HCT116 (cell line): Measurements from ENCODE around the gene RIPOR3. TPM values are rescaled to one million over a fixed set of nuclear protein-coding genes. Genes with fewer than 3 reads are reported as not detected.
A peak's percentile ranks its signal among the peaks of the same experiment; 100 is the strongest.
"Not testable (repeated sequence)": the region's sequence is repeated elsewhere in the genome, so short reads cannot be mapped to it uniquely, and the experiment has no call there.

ENCODE experiments used
- ATAC-seq: fragments of 200-7000 bp; cut with Tn5 transposase; 2 replicates; pipeline ENCODE4 v1.9.1; 2020; ENCODE audit warnings: mild to moderate bottlenecking, moderate library complexity
- BruUV-seq: library from RNA; stranded (reverse); fragments of 400-500 nt; replicated peaks from 2 replicates; lab custom pipeline; 2021; lab: Mats Ljungman, UMichigan
- CTCF ChIA-PET: fragments of 300-600 bp; sonication (Branson Sonifier 250); formaldehyde crosslinking; loops from one replicate; lab custom pipeline; 2021; ENCODE audit warnings: antibody characterized with exemption; lab: Charles Lee
- POLR2A ChIA-PET: fragments of 300-600, 350-600 bp; sonication (Branson Sonifier 250); formaldehyde crosslinking; loops from one replicate; lab custom pipeline; 2021; ENCODE audit warnings: antibody characterized with exemption; lab: Charles Lee
- RAD21 ChIA-PET, 2 experiments: fragments of 300-600 bp; sonication (Branson Sonifier 250); formaldehyde crosslinking; loops; one replicate each; lab custom pipeline; 2023; ENCODE audit warnings: low total read pairs in 2 of 2; ENCODE audit not compliant: uncharacterized antibody in 2 of 2, unreplicated experiment in 2 of 2, low non-redundant PET in 1 of 2; lab: Charles Lee
- DNase-seq: peaks from one replicate; pipeline ENCODE4 v3.0.0-alpha.2; 2010; ENCODE audit warnings: low read depth, low spot score
- H2AFZ ChIP-seq: fragments of 200-600 bp; shearing (Covaris generic), sonication (generic); 2 replicates; pipeline ENCODE4 v1.6.1; 2017; ENCODE audit warnings: low read depth, mixed run types, mixed read lengths, antibody characterized with exemption, low read length; ENCODE audit not compliant: poor library complexity, severe bottlenecking
- H3K27ac ChIP-seq: 2 replicates; pipeline ENCODE4 v1.5.1; 2012; ENCODE audit warnings: low read depth, low read length
- H3K27me3 ChIP-seq: fragments of 200-600 bp; sonication (generic); 2 replicates; pipeline ENCODE4 v1.6.1; 2016; ENCODE audit warnings: mixed run types, low read length, mixed read lengths; ENCODE audit not compliant: insufficient read depth
- H3K36me3 ChIP-seq, 2 experiments: fragments of 200-500 bp in 1 of 2; fragments of 200-600 bp in 1 of 2; sonication (Bioruptor generic) in 1 of 2; sonication (generic) in 1 of 2; 2 replicates each; pipeline versions ENCODE4 v1.5.1 to v1.6.1; 2014 to 2016; ENCODE audit warnings: low read length in 2 of 2, inconsistent platforms in 1 of 2, mixed read lengths in 1 of 2, mixed run types in 1 of 2; ENCODE audit not compliant: insufficient read depth in 2 of 2, control insufficient read depth in 1 of 2
- H3K4me1 ChIP-seq, 2 experiments: fragments of 200-600 bp in 1 of 2; sonication (generic) in 1 of 2; 2 replicates each; pipeline versions ENCODE4 v1.5.1 to v1.6.1; 2012 to 2017; ENCODE audit warnings: low read length in 2 of 2, inconsistent platforms in 1 of 2, mild to moderate bottlenecking in 1 of 2, mixed read lengths in 1 of 2, mixed run types in 1 of 2, moderate library complexity in 1 of 2; ENCODE audit not compliant: insufficient read depth in 2 of 2, control insufficient read depth in 1 of 2
- H3K4me2 ChIP-seq: fragments of 200-600 bp; sonication (generic); 2 replicates; pipeline ENCODE4 v1.6.1; 2017; ENCODE audit warnings: mixed run types, low read length, mixed read lengths
- H3K4me3 ChIP-seq, 2 experiments: fragments of 200-600 bp in 1 of 2; sonication (generic) in 1 of 2; replicated peaks in 1 of 2; 2 replicates each; pipeline ENCODE4 v1.5.1; 2011 to 2016; ENCODE audit warnings: low read length in 2 of 2, control low read depth in 1 of 2, low read depth in 1 of 2, mild to moderate bottlenecking in 1 of 2, mixed read lengths in 1 of 2, mixed run types in 1 of 2
- H3K79me2 ChIP-seq: fragments of 200-600 bp; sonication (generic); 2 replicates; pipeline ENCODE4 v1.6.1; 2017; ENCODE audit warnings: mild to moderate bottlenecking, mixed run types, low read length, moderate library complexity, mixed read lengths; ENCODE audit not compliant: insufficient read depth
- H3K9ac ChIP-seq: fragments of 200-600 bp; sonication (generic); 2 replicates; pipeline ENCODE4 v1.6.1; 2016; ENCODE audit warnings: low read length, mixed read lengths
- H3K9me2 ChIP-seq: fragments of 200-600 bp; sonication (generic), shearing (Covaris generic); 2 replicates; pipeline ENCODE4 v1.6.1; 2017; ENCODE audit warnings: mixed run types, mild to moderate bottlenecking, moderate library complexity; ENCODE audit not compliant: insufficient read depth
- H3K9me3 ChIP-seq, 2 experiments: fragments of 200-500 bp in 1 of 2; fragments of 200-600 bp in 1 of 2; sonication (Bioruptor generic) in 1 of 2; sonication (generic) in 1 of 2; 2 replicates each; pipeline ENCODE4 v1.6.1; 2014 to 2017; ENCODE audit warnings: low read length in 2 of 2, mixed read lengths in 2 of 2, inconsistent platforms in 1 of 2, low read depth in 1 of 2, mild to moderate bottlenecking in 1 of 2, mixed run types in 1 of 2, moderate library complexity in 1 of 2; ENCODE audit not compliant: control insufficient read depth in 1 of 2, insufficient read depth in 1 of 2
- H4K20me1 ChIP-seq: fragments of 200-600 bp; sonication (generic), shearing (Covaris generic); 2 replicates; pipeline ENCODE4 v1.6.1; 2017; ENCODE audit warnings: mixed run types, mild to moderate bottlenecking, moderate library complexity; ENCODE audit not compliant: insufficient read depth
- CBX3 ChIP-seq: IDR thresholded peaks from 2 replicates; pipeline ENCODE4 v1.6.1; 2012; ENCODE audit warnings: low read depth
- CTCF ChIP-seq, 3 experiments: fragments of 200-600 bp in 1 of 3; sonication (generic) in 1 of 3; IDR thresholded peaks in 2 of 3; conservative IDR thresholded peaks in 1 of 3; 2 replicates each; pipeline ENCODE4 v1.5.1; 2012 to 2017; ENCODE audit warnings: low read depth in 2 of 3, low read length in 2 of 3, antibody characterized with exemption in 1 of 3, borderline replicate concordance in 1 of 3, control low read depth in 1 of 3, mild to moderate bottlenecking in 1 of 3, mixed read lengths in 1 of 3, mixed run types in 1 of 3, moderate library complexity in 1 of 3; ENCODE audit not compliant: insufficient read depth in 1 of 3
- EZH2phosphoT487 ChIP-seq: fragments of 200-600 bp; IDR thresholded peaks from 2 replicates; pipeline ENCODE4 v1.6.1; 2018; ENCODE audit warnings: antibody characterized with exemption, borderline replicate concordance
- POLR2AphosphoS5 ChIP-seq: IDR thresholded peaks from 2 replicates; pipeline ENCODE4 v1.6.1; 2011; ENCODE audit warnings: mild to moderate bottlenecking, low read depth, low read length, moderate library complexity
- RAD21 ChIP-seq: IDR thresholded peaks from 2 replicates; pipeline ENCODE4 v1.6.1; 2012; ENCODE audit warnings: low read depth, mild to moderate bottlenecking
- SIN3A ChIP-seq: IDR thresholded peaks from 2 replicates; pipeline ENCODE4 v1.6.1; 2012; ENCODE audit warnings: low read depth
- TCF7L2 ChIP-seq: IDR thresholded peaks from 2 replicates; pipeline ENCODE4 v1.7.0; 2011; ENCODE audit warnings: borderline replicate concordance, inconsistent platforms; ENCODE audit not compliant: insufficient read depth, insufficient read length; ENCODE audit errors: extremely low read depth
- ZFX ChIP-seq: fragments of 450-650 bp; IDR thresholded peaks from 2 replicates; pipeline ENCODE4 v1.6.1; 2017
- intact Hi-C: fragments of 100-400 bp; cut with micrococcal nuclease; formaldehyde crosslinking; loops from 2 replicates; pipeline ENCODE4 v1.10.0; 2022
- total RNA-seq: library from RNA; stranded (reverse); gene quantifications from one replicate; pipeline ENCODE4 v1.2.1, GENCODE V29; 2021; ENCODE audit not compliant: unreplicated experiment

RIPOR3 gene
- total RNA-seq, 1 experiment from 2014 or later = 0.22 TPM

GRCh38 chr20:50715694-50716093 lies 24.4 kb upstream of the RIPOR3 start (continued):
- no peak for TF ChIP-seq EZH2phosphoT487

GRCh38 chr20:50714426-50714825 lies 23.1 kb upstream of the RIPOR3 start:
- RAD21 ChIA-PET = interaction anchor here in 1 of 2 experiments (1.3 kb wide), 1 partner anchor 88 kb away, joined by 5 read pairs; no protein-coding TSS in a partner anchor
- H3K27me3 ChIP-seq, H2AFZ ChIP-seq, H3K9me3 ChIP-seq, BruUV-seq, H3K9ac ChIP-seq, H4K20me1 ChIP-seq, H3K4me3 ChIP-seq, ATAC-seq, DNase-seq, intact Hi-C loops, H3K9me2 ChIP-seq, H3K4me2 ChIP-seq, H3K79me2 ChIP-seq, H3K27ac ChIP-seq, H3K36me3 ChIP-seq: not testable (repeated sequence)
- H3K4me1 ChIP-seq = peaks cover 18 to 48% of the 10 kb centered on the region in 2 experiments; a peak in 3 of 4 replicates
- POLR2A ChIA-PET = interaction anchor here (1.2 to 1.3 kb wide), 2 partner anchors 10 to 11 kb away, joined by 3 read pairs; no protein-coding TSS in a partner anchor
- CTCF ChIA-PET = interaction anchor here (1.2 to 1.9 kb wide), 5 partner anchors 10 to 88 kb away, joined by 3 to 10 read pairs (median 6); no protein-coding TSS in a partner anchor

- intact Hi-C loops = no loop called here
- Histone ChIP-seq H3K36me3 (no peaks in the 10 kb centered on the region), H3K9me2 (no peaks in the 10 kb centered on the region), H3K9me3 (no peaks in the 10 kb centered on the region), H3K27ac (no peak overlapping the region), H3K79me2 (no peaks in the 10 kb centered on the region), H3K27me3 (no peaks in the 10 kb centered on the region), H3K4me1 (peaks cover 18 to 43% of the 10 kb centered on the region in 2 experiments; a peak in 3 of 4 replicates), H3K4me2 (no peak overlapping the region), H3K9ac (no peak overlapping the region), H2AFZ (no peak overlapping the region), H3K4me3 (no peak overlapping the region), H4K20me1 (no peaks in the 10 kb centered on the region)
- BruUV-seq = no TSS peak
- ChIA-PET POLR2A (interaction anchor here (0.9 to 1.3 kb wide), 2 partner anchors 12 to 16 kb away, joined by 3 to 4 read pairs; no protein-coding TSS in a partner anchor), CTCF (interaction anchor here (0.7 to 1.9 kb wide), 9 partner anchors 11 to 87 kb away, joined by 3 to 10 read pairs (median 3); no protein-coding TSS in a partner anchor), RAD21 (interaction anchor here in 1 of 2 experiments (1.3 kb wide), 1 partner anchor 88 kb away, joined by 5 read pairs; no protein-coding TSS in a partner anchor)
- DNase-seq (no peak), ATAC-seq (peak; percentile 57)
- TF ChIP-seq SIN3A (no peak), RAD21 (peak; percentile 62), CBX3 (no peak), ZFX (no peak), POLR2AphosphoS5 (no peak), CTCF (IDR thresholded peaks at IDR 0.05 in 2 of 3, conservative IDR thresholded peaks at IDR 0.05 in 1 of 3; ENCODE audit: borderline replicate concordance in 1 of 3, insufficient read depth in 1 of 3, low read depth in 2 of 3, low read length in 2 of 3) (peak; percentile 27 to 51 (median 43); a peak in 5 of 6 replicates), TCF7L2 (no peak)
Measured at GRCh38 chr20:50713657-50714101, 22.3 kb upstream of the RIPOR3 start.
